ES-I3 (cell line): ENCODE results near the gene GLIS1.

Source experiments
- H3K36me3 ChIP-seq: 2 replicates; pipeline ENCODE4 v1.6.1; 2013; ENCODE audit warnings: mild to moderate bottlenecking, low read length, control low read depth, moderate library complexity; ENCODE audit not compliant: insufficient read depth
- H3K4me1 ChIP-seq: 2 replicates; pipeline ENCODE4 v1.6.1; 2013; ENCODE audit warnings: mild to moderate bottlenecking, control low read depth, low read length; ENCODE audit not compliant: insufficient read depth
- H3K9ac ChIP-seq: 2 replicates; pipeline ENCODE4 v1.6.1; 2013; ENCODE audit warnings: low read depth, mild to moderate bottlenecking, low read length, moderate library complexity
- H3K9me3 ChIP-seq: 2 replicates; pipeline ENCODE4 v1.6.1; 2013; ENCODE audit warnings: mild to moderate bottlenecking, low read length, moderate library complexity; ENCODE audit not compliant: control insufficient read depth, insufficient read depth

The GLIS1 gene

DNA sequence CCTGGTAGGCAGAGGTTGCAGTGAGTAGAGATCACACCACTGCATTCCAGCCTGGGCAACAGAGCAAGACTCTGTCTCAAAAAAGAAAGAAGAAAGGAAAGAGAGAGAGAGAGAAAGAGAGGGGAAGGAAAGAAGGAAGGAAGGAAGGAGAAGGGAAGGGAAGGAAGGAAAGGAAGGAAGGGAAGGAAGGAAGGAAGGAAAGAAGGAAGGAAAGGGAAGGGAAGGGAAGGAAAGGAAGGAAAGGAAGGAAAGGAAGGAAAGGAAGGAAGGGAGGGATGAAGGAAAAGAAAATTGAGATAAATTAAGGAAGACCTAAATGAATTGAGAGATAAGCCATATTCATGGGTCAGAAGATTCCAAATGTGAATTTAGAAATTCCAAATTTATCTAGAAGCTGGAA is 92.2 kb downstream of the GLIS1 start:
- H3K36me3 ChIP-seq, result no peaks in the 10 kb centered on the region
- peaks cover 6% of the 10 kb centered on the region; the same call in 1 of the 2 replicates for H3K4me1 ChIP-seq
- H3K9me3 ChIP-seq, result no peaks in the 10 kb centered on the region
- no peak overlapping the region for H3K9ac ChIP-seq

DNA sequence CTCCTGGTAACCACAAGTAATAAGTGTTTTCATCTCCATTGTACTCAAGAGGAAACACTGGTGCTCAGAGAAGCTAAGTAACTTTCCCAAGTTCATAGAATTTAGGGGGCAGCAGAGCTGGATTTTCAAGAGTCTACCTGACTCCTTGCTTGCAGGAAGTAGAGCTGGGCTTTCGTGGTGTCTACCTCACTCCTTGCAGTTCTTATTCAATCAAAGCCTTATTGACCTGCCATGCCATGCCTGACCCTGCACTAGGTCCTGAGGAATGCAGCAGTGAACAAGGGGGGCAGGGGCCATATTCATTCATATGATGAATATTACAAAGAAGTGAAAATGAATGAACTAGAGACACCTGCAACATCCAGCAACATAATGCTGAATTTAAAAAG is 93.3 kb downstream of the GLIS1 start:
- no peaks in the 10 kb centered on the region for H3K36me3 ChIP-seq
- H3K9ac ChIP-seq, result no peak overlapping the region
- H3K9me3 ChIP-seq, result no peaks in the 10 kb centered on the region
- peaks cover 6% of the 10 kb centered on the region; the same call in 1 of the 2 replicates for H3K4me1 ChIP-seq

DNA sequence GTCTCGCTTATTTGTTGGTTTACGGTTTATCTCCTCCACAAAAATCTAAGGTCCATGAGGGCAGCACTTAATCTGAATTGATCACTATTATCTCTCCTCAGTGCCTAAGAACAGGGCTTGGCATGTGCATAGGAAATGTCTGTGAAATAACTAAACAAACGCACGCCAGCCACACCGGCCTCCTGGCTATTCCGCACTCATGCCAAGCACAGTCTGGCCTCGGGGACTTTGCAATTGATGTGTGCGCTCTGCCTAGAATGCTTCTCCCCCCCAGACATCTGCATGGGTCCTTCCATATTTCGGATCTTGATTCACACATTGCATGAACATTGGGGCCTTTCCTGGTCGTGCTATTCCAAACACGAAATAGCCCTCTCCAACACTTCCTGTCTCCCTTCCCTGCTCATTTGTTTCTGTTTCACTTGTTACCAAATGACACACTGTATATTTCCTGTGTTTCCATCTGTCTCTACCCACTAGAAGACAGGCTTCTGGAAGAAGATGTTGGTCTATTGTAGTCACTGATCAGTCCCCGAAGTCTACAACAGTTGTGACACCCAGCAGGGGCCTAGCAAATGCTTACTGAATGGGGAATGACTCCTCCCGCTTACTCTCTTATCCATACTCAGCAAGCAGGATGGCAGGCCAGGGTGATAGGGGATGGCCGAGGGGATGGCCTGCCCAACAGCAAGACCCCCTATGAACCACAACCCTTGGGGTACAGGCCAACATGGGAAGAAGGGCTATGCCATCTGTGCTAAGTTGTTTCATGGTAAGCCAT is 93.9 kb downstream of the GLIS1 start:
- no peak overlapping the region for H3K9ac ChIP-seq
- H3K4me1 ChIP-seq, result peaks cover 6% of the 10 kb centered on the region; the same call in 1 of the 2 replicates
- H3K9me3 ChIP-seq, result no peaks in the 10 kb centered on the region
- no peaks in the 10 kb centered on the region for H3K36me3 ChIP-seq

DNA sequence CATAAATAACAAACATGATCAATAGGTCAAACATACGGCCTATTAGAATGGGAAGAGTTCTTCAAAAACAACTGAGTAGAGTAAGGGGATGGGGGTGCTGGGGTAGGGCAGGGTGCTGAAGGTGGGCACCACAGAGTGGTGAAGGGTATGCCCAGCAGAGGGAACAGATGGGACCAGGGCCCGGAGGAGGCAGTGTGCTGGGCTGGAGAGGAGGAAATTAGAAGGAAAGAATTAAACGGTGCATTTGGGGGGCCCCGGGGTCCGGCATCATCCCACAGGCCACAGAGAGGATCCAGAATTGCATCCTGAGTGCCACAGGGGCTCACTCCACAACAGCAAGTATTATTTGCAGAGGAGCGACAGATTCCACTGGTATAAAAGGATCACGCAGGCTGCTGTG is 94.5 kb downstream of the GLIS1 start:
- peaks cover 6% of the 10 kb centered on the region; the same call in 1 of the 2 replicates for H3K4me1 ChIP-seq
- no peaks in the 10 kb centered on the region for H3K36me3 ChIP-seq
- no peaks in the 10 kb centered on the region for H3K9me3 ChIP-seq
- H3K9ac ChIP-seq, result no peak overlapping the region

- H3K4me1 ChIP-seq, result peaks cover 6% of the 10 kb centered on the region; the same call in 1 of the 2 replicates
- no peaks in the 10 kb centered on the region for H3K36me3 ChIP-seq
Observed at GRCh38 chr1:53643881-53644390, 95.0 kb downstream of the GLIS1 start.

GRCh38 chr1:53643041-53643880 is 95.7 kb downstream of the GLIS1 start:
- Histone ChIP-seq H3K36me3 (no peaks in the 10 kb centered on the region), H3K9me3 (no peaks in the 10 kb centered on the region), H3K9ac (no peak overlapping the region), H3K4me1 (peaks cover 6% of the 10 kb centered on the region; the same call in 1 of the 2 replicates)

More at GRCh38 chr1:53643881-53644390, 95.0 kb downstream of the GLIS1 start:
- no peak overlapping the region for H3K9ac ChIP-seq
- H3K9me3 ChIP-seq, result no peaks in the 10 kb centered on the region

DNA sequence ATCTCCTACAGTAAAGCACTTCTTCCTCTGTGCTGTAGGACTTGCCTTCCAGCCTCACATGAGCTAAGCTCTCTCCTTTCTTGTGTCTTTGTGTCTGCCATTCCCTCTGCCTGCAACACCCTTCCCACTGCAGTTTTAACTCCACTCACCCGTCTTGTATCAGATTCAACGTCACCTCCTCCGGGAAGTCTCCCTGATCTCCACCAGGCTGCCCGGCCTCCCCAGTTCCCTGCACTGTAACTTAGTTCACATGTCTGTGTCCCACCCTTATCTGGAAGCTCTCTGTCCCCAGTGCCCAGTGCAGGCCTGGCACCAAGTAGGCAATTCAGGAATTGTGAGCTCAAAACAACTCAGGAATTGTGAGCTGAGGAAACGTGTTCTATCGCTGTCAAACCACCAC is 96.4 kb downstream of the GLIS1 start:
- Histone ChIP-seq H3K36me3 (no peaks in the 10 kb centered on the region), H3K9me3 (no peaks in the 10 kb centered on the region), H3K9ac (no peak overlapping the region), H3K4me1 (peaks cover 6% of the 10 kb centered on the region; the same call in 1 of the 2 replicates)

- no peaks in the 10 kb centered on the region for H3K36me3 ChIP-seq
- H3K9me3 ChIP-seq, result no peaks in the 10 kb centered on the region
- H3K4me1 ChIP-seq, result peaks cover 6% of the 10 kb centered on the region; the same call in 1 of the 2 replicates
- no peak overlapping the region for H3K9ac ChIP-seq
Observed at GRCh38 chr1:53642215-53642555, 96.8 kb downstream of the GLIS1 start.

DNA sequence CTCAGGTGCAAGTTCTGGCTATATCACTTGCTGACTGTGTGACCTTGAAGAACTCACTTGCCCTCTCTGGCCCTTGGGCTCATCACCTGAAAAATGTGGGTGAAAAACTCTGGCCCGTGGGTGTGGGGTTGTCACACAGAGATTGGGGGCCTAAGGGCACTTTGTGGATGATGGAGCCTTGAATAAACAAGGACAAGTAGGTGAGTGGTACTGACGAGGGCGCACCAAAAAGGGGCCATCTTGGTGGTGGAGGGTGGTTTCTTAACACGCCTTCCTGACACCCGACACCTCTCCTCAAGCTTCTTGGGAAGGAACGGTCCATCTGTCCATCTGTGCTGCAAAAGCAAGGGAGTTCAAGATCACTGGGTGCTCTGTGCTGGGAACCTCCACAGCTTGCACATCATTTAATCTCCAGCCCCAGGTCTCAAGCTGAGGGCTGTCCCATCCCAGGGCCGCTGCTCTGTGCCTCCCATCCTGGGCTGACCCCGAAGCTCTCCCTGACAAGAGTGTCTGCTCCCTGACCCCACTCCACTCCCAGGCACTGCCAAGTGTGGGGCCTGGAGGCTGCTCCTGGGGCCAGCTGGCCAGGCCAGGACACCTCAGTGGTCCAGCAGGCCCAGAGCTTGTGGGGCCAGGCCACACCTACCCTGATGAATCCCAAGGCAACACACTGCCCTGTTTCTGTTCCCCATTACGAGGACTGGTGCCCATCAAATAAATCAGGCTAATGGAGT is 97.3 kb downstream of the GLIS1 start:
- Histone ChIP-seq H3K9ac (no peak overlapping the region), H3K36me3 (no peaks in the 10 kb centered on the region), H3K4me1 (peaks cover 6% of the 10 kb centered on the region; the same call in 1 of the 2 replicates), H3K9me3 (no peaks in the 10 kb centered on the region)

DNA sequence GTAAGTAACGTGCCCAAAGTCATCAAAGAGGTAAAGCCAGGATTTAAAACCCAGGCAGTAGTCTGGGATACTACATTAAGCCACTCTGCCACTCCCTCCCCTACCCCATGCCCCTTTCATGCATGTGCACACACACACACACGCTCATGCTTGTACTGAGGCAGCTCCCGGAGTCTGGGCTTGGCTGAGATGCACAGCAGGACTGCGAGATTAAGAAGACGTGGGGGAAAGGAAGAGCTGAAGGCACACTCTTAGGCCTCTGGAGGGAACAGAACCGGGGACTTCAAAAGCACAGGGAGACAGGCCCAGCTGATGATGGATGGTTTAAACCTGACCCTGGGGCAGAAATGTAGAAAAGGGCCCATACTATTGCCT is 98.3 kb downstream of the GLIS1 start:
- Histone ChIP-seq H3K9ac (no peak overlapping the region), H3K36me3 (no peaks in the 10 kb centered on the region), H3K4me1 (peaks cover 5% of the 10 kb centered on the region; the same call in 1 of the 2 replicates), H3K9me3 (no peaks in the 10 kb centered on the region)

- Histone ChIP-seq H3K9ac (no peak overlapping the region), H3K4me1 (peaks cover under 1% of the 10 kb centered on the region; the same call in 1 of the 2 replicates), H3K9me3 (no peaks in the 10 kb centered on the region), H3K36me3 (no peaks in the 10 kb centered on the region)
Observed at GRCh38 chr1:53639996-53640700, 98.8 kb downstream of the GLIS1 start.

DNA sequence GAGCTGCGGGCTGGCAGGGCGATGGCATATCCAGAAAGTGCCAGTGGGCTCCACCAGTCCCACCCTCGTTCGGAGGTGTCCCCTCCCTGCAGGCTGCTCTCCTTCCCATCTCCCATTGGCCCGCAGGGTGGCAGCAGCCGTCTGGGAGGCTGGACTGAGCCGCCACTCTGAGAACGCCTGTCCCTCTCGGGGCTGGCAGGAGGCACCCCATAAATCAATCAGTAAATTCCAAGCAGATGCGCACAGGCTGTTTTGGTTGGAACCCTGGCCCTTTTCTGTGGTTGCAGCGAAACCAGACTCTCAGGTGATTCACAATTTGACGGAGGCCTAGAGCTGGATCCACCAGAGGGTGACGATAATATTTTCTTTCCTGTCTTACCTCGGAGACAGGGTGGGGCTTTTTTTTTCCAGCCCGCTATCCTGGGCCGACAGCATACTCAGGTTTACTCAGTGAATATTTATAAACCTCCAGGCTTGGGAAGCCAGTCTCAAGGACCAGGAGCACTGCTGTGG is 99.7 kb downstream of the GLIS1 start:
- Histone ChIP-seq H3K9me3 (no peaks in the 10 kb centered on the region), H3K9ac (no peak overlapping the region), H3K36me3 (no peaks in the 10 kb centered on the region), H3K4me1 (peaks cover 3% of the 10 kb centered on the region; the same call in 1 of the 2 replicates)

- no peak overlapping the region for H3K9ac ChIP-seq
- H3K9me3 ChIP-seq, result no peaks in the 10 kb centered on the region
- peaks cover 3% of the 10 kb centered on the region; the same call in 1 of the 2 replicates for H3K4me1 ChIP-seq
- H3K36me3 ChIP-seq, result no peaks in the 10 kb centered on the region
Observed at GRCh38 chr1:53638360-53639035, 100.5 kb downstream of the GLIS1 start.
